GM18870 (cell line): Measurements from ENCODE around the gene EEF2.
"Not testable (repeated sequence)": the region's sequence is repeated elsewhere in the genome, so short reads cannot be mapped to it uniquely, and the experiment has no call there.

ENCODE experiments used
- ATAC-seq: cut with Tn5 transposase; IDR thresholded peaks from one replicate; pipeline ENCODE4 v1.9.1; 2021; ENCODE audit warnings: moderate library complexity; ENCODE audit not compliant: unreplicated experiment

Gene EEF2

GRCh38 chr19:3950871-3951861 is 34.1 kb downstream of the EEF2 start:
- no peak for ATAC-seq

GRCh38 chr19:3949997-3950859 is 35.0 kb downstream of the EEF2 start:
- no peak for ATAC-seq

- ATAC-seq = no peak
Measured at GRCh38 chr19:3949294-3949693, 36.0 kb downstream of the EEF2 start.

- ATAC-seq = not testable (repeated sequence)
Measured at GRCh38 chr19:3947316-3947933, 37.8 kb downstream of the EEF2 start.

GRCh38 chr19:3945838-3946237 is 39.4 kb downstream of the EEF2 start:
- no peak for ATAC-seq

- no peak for ATAC-seq
Measured at GRCh38 chr19:3944018-3944721, 41.1 kb downstream of the EEF2 start.

GRCh38 chr19:3942790-3943409 is 42.4 kb downstream of the EEF2 start:
- ATAC-seq = no peak

- not testable (repeated sequence) for ATAC-seq
Measured at GRCh38 chr19:3938300-3938950, 46.8 kb downstream of the EEF2 start.

- no peak for ATAC-seq
Measured at GRCh38 chr19:3936506-3937442, 48.5 kb downstream of the EEF2 start.

- no peak for ATAC-seq
Measured at GRCh38 chr19:3932931-3933810, 52.1 kb downstream of the EEF2 start, which contains the start of gene NMRK2. TSS of gene NMRK2 (plus strand) at chr19:3933069. CDS start at chr19:3933672, 603 bp downstream.

- no peak for ATAC-seq
Measured at GRCh38 chr19:3931041-3931440, 54.2 kb downstream of the EEF2 start.
